ENCODE results near the gene NUP214.

DNA sequence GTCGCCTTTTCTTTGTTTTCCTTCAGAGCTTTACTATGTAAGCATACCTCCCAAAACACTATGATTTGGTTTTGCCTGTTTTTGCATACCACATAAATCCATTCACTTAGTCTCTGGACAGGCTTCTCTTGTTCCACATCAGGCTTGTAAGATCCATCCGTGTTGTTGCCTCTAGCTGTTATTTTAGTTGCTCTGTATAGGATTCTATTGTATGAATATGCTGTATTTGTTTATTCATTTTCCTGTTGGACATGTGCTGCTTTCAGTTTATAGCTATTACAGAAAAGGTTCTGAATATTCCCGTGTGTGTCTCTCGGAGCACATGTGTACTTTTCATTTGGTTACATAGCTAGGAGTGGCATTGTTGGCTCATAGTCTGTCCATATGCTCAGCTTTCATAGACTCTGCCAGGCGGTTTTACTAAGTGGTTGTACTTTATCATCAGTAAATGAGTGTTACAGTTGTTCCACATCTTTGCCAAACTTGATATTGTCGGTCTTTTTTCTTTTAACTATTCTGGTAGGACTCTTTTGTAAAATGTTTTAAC is 41.8 kb downstream of the NUP214 start:
- TF ChIP-seq, protein P1, sequence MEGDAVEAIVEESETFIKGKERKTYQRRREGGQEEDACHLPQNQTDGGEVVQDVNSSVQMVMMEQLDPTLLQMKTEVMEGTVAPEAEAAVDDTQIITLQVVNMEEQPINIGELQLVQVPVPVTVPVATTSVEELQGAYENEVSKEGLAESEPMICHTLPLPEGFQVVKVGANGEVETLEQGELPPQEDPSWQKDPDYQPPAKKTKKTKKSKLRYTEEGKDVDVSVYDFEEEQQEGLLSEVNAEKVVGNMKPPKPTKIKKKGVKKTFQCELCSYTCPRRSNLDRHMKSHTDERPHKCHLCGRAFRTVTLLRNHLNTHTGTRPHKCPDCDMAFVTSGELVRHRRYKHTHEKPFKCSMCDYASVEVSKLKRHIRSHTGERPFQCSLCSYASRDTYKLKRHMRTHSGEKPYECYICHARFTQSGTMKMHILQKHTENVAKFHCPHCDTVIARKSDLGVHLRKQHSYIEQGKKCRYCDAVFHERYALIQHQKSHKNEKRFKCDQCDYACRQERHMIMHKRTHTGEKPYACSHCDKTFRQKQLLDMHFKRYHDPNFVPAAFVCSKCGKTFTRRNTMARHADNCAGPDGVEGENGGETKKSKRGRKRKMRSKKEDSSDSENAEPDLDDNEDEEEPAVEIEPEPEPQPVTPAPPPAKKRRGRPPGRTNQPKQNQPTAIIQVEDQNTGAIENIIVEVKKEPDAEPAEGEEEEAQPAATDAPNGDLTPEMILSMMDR (IDR thresholded peaks at IDR 0.05): no peak
- TF ChIP-seq POLR2A (IDR thresholded peaks at IDR 0.05): no peak

All from breast epithelium (tissue), 3 donors.